HG03457 (cell line): Measurements from ENCODE around the gene CDH23.

Source experiments
- ATAC-seq: cut with Tn5 transposase; IDR thresholded peaks from one replicate; pipeline ENCODE4 v1.9.1; 2021; ENCODE audit warnings: moderate number of reproducible peaks; ENCODE audit not compliant: unreplicated experiment

The CDH23 gene

DNA sequence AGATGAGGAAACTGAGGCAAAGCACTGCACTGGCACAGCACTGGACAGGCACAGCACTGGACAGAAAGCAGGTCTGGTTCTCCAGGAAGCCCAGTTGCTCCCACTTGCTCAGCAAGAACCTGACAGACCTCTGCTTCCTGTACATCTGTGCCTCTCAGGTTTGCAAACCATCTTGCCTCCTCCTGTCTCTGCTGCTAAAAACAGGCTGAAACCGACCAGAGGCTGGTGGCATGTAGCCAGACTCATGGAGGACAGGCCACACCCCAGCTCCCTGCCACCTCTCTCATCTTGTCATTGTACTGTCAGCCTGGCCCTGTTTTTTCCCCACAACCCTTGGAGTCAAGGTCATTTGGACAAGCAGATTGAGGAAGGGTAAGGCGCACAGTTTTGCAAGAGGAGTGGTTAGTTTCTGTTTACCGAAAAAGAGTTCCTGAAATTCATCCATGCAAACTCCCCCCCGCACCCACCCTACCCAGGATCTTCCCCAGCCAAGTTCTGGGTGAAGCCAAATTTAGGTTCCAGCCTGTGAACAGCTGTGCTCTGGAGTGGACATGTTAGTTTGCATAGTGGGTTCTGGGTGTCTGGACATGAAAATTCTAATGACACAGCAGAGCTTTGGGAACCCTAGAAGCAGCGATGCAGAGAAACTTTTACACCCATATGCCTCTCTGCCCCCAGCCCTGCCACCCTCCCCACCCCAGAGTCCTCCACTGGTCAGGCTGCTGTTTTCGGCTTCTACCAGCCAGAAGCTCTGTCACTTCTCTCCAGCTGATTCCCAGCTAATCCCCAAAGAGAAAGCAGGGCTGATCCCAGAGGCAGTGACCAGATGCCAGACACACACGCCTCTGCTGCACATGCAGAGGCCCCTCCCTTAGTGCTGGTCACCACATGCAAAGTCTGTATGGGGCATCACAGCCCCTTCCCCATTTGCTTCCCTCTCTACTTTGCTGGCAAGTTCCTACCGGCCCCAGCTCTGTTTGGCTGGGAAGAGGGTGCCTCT lies 331.3 kb downstream of the CDH23 start:
- no peak for ATAC-seq

DNA sequence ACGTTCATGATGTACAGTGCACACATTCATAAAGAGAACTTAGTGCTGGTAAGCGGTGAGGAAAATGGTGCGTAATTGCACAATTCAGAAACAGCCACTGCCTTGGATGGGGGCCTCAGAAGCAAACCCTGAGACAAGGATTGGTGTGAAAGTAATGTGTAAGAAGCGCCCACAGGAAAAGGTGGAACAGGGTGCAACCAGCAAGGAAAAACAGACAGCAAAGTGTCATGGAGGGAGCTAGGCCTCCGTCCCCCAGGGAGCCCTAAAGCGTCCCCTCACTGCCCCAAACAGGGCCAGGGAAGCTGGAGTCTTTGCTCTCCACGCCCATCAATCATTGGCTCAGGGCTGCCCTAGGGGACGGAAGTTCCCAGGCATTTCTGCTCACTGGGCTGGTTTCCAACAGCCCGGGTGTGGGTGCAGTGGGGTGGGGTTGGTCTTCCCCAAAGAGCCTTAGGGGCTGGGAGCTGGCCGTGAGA lies 332.5 kb downstream of the CDH23 start:
- no peak for ATAC-seq

DNA sequence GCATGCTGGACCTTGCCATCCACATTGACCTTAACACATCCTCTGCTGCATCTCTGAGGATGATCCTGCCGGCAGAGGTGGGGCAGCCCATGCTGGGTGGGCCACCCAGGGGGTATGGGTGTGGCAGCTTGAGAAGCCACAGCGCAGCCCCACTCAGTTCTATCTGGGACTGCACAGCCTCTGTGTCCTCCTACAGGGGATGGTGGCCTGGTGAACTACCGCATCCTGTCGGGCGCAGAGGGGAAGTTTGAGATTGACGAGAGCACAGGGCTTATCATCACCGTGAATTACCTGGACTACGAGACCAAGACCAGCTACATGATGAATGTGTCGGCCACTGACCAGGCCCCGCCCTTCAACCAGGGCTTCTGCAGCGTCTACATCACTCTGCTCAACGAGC lies 335.1 kb downstream of the CDH23 start:
- no peak for ATAC-seq

DNA sequence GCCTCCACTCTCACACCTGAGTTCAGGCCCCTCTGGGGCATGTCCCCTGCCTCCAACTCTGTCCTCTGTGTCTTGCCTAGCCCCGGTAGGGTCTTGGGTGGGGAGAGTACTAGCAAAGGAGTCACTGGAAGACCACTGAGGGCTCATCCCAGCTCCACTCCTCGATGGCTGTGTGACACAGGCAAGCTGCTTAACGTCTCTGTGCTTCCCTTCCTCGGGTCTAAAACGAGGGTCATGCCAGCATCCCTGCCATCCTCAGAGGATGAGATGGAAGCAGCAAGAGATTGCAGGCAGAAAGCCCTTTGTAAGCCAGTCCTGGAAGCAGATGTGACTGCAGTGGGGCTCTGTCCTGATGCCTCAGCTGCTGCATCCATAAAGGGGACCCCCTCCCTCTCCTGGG lies 338.1 kb downstream of the CDH23 start:
- no peak for ATAC-seq

DNA sequence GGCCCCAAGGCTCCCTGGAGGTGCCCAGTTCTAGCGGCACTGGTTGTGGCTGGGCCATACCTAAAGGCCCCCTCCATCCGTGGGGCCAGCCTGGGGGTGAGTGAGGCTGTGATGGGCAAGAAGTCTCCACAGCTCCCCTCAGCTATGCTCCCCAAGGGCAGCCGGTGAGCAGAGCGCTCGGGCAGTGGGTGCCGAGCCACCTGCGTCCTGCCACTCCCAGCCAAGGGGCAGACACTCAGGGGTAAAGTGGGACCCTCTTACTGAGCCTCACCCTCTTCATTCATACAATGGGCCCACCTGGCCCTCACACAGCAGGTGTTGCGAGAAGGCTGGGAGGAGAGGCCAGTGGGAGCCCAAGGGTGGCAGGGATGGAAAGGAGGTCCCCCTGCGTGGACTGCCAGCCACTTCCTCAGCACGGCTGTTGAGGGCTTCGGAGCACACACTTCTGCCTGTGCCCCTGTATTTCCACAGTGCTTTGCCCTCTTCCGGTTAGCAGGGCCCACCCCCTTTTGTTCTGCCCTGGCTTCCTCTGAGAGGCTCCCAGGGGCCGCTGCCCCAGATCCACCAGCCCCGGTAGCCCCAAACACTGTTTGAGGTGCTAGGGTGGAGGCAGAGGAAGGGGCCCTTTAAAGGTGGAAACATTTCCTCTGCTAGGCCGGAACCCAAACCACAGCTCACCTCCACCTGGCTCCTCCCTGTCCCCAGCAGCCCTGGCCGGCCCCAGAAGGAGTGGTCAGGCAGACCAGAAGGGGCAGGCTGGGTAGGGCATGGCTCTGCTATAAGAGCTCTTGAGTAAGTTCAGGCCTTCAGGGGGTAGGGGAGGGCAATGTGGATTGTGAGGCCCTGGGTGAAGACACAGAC lies 339.2 kb downstream of the CDH23 start:
- ATAC-seq = no peak

DNA sequence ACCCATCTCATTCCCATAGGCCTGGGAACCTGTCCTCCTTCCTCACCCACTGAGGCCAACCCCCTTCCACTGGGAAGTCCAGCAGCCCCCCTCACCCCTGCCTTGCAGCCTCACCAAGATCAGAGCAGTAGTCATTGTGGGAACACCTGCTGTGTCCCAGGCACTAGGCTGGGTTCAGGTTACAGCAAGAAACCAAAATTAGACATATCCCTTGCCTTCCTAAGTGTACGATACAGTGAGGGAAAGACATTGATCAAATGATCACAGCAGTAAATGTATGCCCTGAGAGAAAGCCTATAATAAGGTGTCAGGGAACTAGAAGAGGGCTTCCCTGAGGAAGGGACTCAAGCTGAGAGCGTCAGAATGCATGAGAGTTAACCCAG lies 339.8 kb downstream of the CDH23 start:
- ATAC-seq = no peak

DNA sequence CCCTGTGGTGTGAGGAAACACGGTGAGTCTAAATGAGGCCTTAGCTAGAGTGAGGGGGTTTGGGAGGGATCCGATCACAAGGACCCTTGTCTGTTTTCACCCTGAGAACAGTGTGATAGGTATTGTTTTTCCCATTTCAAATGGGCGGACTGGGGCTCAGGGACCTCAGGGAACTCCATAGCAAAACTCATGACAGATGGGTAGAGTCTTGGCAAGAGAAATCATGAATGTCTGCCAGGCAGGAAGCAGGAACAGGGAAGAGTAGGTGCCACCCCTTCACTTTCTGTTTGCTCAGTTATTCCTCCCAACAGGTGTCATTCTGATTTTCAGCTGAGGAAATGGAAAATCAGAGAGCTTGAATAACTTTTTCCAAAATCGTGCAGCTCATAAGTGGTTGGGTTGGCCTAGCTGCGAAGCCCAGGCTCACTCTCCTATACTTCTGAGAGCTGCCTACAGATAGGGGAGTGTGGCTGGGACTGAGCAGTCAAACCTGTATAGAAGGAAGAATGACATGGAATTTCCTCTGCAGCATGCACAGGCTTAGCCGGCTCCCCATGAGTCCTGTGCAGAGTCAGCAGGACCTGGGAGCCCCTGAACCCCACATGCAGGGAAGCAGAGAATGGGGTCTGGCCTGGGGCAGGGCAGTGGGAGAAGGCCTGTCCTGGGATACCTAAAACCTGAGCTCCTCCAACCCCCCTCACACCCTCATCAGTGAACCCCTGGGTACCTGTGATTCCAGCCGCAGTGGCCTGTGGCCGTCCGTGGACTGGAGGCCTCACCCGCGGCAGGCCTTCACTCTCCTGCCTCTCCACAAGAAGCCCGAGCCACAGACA lies 340.5 kb downstream of the CDH23 start:
- no peak for ATAC-seq

DNA sequence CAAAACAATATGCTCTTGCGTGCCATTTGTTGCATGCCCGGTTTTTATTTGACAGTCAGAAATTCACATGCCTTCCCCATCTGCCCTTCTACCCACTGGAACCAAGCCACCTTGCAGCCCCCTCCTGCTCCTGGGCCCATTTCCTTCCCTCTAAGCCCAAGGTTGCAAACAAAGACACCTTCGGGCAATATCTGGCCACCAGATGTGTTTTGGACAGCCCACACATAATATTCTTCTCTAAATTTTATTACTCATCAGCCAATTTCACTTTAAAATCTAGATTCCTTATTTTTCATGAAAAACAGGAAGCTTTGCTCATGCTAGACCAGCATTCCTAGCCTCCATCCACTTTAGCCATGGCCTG lies 341.1 kb downstream of the CDH23 start:
- no peak for ATAC-seq

DNA sequence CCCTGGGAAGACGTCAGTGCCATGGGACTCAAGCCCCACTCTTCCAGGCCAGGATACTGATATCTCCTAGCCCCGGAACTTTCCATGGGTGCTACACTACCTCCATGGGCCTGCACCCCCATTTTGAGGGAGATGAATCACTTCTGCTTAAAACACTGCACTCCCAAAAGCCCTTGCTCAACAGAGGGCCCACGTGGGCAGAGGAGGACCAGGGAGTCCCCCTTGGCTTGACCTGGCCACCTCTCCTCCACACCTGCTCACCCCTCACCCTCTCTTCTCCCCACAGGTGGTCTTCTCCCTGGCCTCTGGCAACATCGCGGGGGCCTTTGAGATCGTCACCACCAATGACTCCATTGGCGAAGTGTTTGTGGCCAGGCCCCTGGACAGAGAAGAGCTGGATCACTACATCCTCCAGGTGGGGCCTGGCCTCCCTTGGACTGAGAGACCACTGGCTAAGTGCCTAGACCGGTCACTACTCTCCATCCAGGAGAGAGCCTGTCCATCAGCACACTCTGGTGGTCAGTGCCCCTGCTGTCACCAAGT lies 342.7 kb downstream of the CDH23 start:
- ATAC-seq = no peak

DNA sequence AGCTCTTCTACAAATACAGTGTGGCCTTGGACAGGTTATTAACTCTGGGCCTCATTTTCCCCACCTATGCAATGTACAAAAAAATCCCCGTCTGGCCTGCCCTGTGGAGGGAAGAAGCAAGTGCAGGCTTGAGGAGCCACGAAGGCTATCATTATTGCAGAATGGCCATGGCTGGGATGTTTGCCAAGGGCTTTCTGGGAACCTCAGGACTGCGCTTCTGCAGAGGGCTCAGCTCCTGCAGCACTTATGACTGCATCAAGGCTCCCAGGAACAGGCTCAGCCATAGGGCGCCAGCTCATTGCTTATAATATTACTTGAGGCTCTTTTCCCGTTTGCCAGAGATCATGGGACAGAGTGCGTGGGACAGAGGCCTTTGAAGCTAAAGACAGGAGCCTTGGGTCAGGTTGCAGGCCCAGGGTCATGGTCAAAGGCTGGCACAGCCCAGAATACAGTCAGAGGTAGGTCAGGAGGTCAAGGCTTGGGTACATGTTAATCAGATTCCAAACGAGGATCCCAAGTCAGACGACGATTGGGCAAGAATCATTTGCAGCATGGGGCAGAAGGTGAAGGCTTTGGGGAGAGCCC lies 343.4 kb downstream of the CDH23 start:
- no peak for ATAC-seq

DNA sequence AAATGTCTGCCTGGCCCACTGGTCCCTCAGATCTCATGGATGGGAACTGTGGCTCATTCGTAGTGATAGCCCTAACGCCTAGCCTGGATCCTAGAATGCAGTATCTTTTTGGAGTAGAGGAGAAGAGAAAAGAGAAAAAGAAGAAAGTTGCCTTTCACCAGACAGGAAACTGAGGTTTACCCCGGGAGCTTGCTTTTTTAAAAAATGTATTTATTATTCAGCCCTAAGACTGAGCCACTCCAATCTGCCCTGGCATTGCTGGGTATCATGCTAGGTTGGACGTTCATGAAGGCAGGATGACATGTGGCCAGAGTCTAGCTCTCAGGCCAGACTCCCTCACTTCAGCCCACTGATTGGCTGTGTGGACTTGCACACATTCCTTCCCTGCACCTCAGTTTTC lies 344.3 kb downstream of the CDH23 start:
- no peak for ATAC-seq

DNA sequence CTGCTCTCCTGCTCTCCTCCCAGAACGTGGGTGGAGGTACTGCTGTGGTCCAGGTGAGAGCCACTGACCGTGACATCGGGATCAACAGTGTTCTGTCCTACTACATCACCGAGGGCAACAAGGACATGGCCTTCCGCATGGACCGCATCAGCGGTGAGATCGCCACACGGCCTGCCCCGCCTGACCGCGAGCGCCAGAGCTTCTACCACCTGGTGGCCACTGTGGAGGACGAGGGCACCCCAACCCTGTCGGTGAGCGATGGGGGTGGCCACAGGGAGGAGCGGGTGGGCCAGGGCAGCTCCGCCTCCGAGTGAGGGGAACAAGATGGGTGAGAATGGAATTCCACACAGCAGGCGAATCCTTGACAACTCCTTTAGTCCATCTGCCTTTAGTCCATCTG lies 345.0 kb downstream of the CDH23 start:
- no peak for ATAC-seq

DNA sequence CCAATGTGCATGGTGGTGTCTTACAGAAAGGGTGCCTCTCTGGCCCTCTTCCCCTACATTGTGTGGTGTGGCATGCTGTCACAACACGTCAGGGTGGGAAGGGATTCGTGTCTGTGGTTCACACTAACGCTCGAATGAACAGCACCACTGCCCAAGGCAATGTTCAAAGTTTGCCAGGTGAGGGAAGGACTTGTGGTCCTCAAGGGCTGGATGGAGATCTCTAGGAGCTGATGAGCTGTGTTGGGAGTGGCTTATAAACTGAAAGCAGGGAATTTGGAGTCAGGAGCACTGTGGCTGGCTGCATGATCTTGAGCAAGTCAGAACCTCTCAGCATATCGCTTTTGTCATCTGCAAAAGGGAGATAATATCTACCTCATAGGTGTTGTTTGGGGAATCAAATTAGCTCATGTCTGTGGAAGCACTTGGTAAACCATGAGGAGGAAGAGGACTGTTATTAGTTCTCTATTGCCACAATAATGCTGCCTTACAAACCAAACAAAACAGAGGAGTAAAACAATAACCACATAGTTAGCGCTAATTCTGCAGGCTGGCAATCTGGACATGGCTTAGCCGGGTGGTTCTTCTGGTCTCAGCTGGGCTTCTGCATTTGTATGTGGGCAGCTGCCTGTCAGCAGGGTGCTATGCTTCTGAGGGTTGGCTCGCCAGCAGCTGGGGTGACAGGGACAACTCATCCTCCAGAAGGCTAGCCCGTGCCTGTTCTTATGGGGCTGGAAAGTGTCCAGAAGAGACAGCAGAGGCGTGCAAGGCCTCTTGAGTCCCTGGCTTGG lies 345.8 kb downstream of the CDH23 start:
- ATAC-seq = no peak

DNA sequence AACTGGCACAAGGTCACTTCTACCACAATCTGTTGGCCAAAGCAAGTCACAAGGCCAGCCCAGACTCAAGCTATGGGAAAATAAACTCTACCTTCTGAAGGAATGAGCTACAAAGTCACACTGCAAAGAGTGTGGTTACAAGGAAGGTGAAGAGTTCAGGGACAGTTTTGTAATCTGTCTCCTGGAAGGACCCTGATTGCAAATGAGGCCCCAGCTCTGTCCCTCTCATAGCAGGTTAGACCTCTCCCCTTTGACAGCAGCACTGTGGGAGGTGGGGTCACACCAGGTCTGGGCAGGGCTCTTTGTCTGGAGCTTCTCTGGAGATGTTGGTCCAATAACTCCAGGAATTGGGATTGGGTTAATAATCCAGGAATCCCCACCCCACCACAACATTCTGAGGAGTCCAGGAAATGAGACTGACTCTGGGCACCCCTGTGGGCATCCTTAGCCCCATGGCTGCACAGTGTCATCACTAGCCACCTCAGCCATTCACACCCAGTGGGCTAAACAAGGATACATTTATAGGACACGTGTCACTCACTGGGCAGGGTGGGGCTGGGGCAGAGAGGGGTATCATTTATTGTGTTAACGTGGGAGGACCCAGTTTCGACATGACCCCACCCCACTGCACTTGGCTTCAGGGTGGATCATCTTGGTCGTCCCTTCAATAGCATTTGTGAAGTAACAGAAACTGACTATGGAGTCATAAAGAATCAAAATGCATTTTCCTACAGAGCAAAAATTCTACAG lies 346.5 kb downstream of the CDH23 start:
- no peak for ATAC-seq

DNA sequence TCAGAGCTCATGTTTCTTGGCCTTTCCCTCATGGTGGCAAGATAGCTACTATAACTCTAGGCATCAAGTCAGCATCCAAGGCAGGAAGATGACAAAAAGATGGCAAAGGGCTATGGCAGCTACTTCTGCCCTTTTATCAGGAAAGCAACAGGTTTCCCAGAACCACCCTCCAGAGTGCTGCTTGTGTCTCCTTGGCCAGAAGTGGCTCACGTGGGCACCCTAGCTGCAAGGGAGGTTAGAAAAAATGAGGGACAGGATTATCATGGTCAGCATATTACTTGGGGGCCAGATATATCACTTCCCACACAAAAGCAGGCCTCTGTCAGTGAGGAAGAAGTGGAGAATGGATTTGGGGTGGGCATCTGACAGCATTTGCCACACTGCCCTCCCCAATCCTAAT lies 347.1 kb downstream of the CDH23 start:
- ATAC-seq = no peak

DNA sequence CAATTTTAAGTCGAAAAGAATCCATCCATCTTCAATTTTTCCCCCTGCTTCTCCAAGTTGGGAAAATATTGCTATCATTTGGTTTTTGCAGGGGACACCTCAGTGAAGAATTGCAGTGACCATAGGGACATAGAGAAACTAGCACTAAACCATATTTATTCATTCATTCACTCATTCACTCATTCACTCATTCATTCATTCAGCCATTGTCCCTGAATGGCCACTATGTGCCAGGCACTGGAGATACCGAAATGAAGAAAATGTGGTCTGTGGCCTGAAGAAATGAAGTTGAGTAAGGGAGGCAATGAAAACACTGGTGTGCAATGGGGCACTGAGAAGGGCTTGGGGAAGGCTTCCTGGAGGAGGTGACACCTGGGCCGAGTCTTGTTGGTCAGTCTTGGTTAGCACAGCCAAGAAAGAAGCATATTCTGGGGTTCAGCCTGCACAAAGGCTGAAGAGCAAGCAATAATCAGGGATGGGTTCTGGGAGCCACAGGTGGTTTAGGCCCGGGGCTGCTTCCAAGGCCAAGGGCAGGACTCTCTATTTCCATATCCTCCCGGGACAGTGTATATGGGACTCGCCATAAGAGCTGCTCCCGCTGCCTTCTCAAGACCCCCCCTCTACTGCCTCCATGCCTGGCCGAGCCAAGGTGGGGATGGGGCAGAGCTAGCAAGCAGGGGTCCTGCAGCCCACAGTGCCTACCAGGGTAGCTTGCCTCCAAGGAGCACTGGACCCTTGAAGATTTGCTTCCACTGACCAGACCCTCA lies 348.4 kb downstream of the CDH23 start:
- no peak for ATAC-seq

DNA sequence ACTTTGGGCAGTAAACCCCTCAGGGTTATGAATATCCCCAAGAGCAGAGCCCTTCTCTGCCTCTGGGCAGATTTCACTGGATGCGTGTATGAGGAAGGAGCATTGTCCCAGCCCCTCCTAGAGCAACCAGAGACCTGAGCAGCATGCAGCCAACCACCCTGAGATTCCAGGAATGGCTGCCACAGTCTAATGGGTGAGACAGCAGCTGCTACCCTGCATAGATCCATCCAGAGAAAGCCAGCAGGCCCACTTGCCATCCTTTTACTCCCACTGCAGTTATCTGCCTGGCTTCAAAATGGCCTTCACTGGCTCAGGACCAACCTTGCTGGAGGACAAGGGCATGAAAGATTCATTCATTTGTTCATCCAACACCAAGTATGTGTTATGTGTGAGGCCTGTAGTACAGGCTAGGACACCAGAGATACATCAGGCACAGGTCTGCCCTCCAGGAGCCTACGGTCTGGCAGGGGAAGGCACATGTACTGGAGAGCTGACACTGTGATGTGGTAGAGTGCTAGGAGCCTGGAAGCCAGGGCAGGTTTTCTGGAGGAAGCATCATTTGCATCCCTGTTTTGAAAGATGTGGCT lies 349.0 kb downstream of the CDH23 start:
- ATAC-seq = no peak
